GM19395 (cell line): Measurements from ENCODE around the gene STING1.
"Not testable (repeated sequence)": the region's sequence is repeated elsewhere in the genome, so short reads cannot be mapped to it uniquely, and the experiment has no call there.

Source experiments
- ATAC-seq: cut with Tn5 transposase; IDR thresholded peaks from one replicate; pipeline ENCODE4 v1.9.1; 2021; ENCODE audit warnings: mild to moderate bottlenecking, moderate library complexity; ENCODE audit not compliant: unreplicated experiment

Gene STING1

DNA sequence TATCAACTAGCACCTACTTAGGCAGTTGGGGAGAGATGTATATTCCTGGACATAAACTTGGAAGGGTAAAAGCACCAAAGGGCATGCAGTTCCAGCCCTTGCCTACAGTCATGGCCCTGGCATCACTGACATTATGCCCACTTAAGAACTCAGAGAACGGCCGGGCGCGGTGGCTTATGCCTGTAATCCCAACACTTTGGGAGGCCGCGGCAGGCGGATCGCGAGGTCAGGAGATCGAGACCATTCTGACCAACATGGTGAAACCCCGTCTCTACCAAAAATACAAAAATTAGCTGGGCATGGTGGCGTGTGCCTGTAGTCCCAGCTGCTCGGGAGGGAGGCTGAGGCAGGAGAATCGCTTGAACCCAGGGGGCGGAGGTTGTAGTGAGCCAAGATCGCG, 42.1 kb downstream of the STING1 start:
- ATAC-seq = not testable (repeated sequence)

DNA sequence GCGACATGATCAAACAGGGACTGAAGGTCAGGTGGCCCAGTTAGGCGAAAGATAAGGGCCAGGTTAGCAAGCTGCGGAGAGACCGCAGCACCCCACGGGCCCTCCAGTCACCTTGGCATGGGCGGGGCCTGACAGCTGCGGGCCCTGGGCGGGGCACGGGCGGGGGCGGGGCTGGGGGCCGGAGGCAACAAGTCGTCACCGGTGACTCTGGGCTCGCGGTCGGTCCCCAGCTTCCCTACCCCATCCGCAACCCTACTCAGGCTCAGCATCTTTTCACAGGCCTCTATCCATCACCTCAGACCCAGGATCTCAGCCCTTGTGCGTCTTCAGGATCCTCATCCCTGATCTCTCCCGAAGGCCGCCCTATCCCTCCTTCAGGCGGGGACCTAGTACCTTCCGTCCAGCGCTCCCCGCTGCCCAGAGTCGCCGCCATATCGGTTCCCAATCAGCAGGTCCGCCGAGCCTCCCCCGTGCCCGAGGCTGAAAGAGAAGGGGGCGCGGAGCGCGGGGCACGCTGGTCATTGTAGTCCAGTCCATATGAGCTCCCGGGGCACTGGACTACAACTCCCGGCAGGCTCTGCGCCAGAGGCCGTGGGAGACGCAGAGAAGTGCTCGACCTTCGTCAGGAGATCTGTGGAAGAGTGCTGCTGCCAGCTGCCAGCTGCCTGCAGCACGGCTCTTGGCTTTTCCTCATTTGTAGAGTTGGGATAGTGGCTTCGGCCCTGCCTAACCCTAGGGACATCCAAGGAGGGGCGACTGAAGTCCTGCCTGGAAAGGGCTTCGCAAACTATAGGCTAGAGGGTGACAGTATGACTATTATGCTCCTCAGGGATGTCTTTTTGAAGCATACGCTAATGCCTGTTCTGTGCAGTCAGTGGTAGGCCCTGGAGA, 43.3 kb downstream of the STING1 start, which contains the start of gene DNAJC18:
Gene DNAJC18, minus strand, starts transcription at position 513 of the 891 bp plus-strand sequence. Its CDS starts 80 bp downstream, at position 433.
- peak; percentile 91 for ATAC-seq

DNA sequence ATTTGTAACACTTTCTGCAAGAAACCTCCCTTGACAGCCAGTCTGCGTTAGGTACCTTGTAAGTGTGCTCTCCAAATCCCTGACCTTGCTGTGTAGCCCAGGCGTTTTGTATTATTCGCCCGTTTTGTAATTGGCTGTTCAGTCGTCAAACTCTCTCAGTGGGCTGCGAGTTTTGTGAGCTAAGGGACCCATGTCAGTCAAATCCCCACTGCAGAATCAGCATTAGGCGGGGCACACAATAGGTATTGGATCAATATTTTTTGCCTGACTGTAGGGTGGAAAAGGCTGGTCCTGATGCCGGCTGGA, 43.9 kb downstream of the STING1 start:
- no peak for ATAC-seq

DNA sequence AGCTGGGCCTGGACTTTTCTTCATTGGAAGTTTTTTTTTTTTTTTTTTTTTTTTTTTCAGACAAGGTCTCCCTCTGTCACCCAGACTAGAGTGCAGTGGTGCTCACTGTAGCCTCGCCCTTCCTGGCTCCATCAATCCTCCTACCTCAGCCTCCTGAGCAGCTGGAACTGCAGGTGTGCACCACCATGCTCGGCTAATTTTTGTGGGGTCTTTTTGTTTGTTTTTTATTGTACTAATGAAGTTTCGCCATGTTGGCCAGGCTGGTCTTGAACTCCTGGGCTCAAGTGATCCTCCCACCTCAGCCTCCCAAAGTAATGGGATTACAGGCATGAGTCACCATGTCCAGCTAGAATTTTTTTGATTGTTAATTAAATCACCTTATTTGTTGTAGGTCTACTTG, 46.9 kb downstream of the STING1 start:
- no peak for ATAC-seq

DNA sequence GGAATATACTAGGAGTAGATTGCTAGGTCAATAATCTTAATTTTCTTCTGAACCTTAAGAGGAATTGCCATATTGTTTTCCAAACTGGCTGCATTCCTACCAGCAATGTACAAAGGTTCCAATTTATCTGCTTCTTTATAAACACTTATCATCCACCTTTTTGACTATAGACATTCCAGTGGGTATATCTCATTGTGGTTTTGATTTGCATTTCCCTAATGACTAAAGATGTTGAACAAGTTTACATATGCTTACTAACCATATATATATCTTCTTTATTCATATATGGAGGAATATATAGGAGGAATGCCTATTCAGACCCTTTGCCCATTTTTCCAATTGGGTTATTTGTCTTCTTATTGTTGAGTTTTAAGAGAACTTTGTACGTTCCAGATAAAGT, 50.9 kb downstream of the STING1 start:
- no peak for ATAC-seq

DNA sequence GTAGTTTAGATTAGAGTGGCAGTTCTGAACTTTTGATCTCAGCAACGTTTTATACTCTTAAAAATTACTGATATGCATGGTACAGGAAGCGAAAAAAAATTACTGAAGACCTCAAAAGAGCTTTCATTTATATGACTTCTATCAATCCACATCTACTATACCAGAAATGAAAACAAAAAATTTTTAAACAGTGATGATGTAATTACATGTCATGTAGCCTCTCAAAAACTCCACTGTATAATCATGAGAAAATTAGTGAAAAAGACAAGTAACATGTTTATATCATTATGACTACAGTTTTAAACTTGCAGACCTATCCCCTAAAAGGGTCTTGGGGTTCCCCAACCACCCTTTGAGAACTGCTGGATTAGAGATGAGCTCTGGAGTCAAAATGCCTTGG, 52.5 kb downstream of the STING1 start:
- ATAC-seq = no peak

DNA sequence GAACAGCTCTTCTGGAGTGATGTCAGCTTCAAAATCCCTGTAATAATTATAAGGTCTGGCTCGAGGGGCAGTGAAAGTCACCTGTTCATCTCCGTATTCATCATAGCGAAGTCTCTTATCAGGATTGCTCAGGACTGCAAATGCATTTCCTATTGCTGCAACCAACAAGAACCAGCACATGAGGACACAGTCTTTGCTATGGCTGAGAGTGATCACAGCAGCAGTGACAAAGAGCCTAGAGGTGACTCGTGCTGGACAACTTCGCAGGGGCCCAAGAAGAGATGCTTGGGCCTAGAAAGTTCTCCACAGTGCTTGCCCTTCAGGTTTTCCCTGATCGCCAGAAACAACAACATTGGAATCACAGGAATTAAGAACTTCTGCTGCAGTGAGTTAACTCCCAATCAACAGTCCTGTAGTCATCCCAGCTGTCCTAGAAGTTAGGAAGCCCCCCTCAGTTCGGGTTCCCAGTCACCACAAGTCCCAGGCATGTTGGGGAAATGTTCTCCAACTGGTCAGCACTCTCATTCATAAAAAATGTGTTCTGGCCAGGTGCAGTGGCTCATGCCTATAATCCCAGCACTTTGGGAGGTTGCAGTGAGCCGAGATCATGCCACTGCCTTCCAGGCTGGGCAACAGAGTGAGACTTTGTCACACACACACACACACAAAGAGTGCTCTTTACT, 56.2 kb downstream of the STING1 start:
- no peak for ATAC-seq
